HG03439 (cell line): ENCODE measurements around the gene IL16.
"Not testable (repeated sequence)": the region's sequence is repeated elsewhere in the genome, so short reads cannot be mapped to it uniquely, and the experiment has no call there.

ENCODE experiments used
- ATAC-seq: cut with Tn5 transposase; IDR thresholded peaks from one replicate; pipeline ENCODE4 v1.9.1; 2021; ENCODE audit warnings: mild to moderate bottlenecking, moderate library complexity; ENCODE audit not compliant: unreplicated experiment

The IL16 gene

GRCh38 chr15:81196576-81197254 is at the start of gene IL16:
IL16 (plus strand) TSS chr15:81196879; CDS start chr15:81225400, 28,521 bp downstream.
- ATAC-seq, result no peak

GRCh38 chr15:81151389-81151788 is 45.3 kb upstream of the IL16 start:
- ATAC-seq, result no peak

- ATAC-seq, result no peak
Measured at GRCh38 chr15:81152339-81152738, 44.3 kb upstream of the IL16 start.

GRCh38 chr15:81152799-81153198 is 43.9 kb upstream of the IL16 start:
- ATAC-seq, result no peak

GRCh38 chr15:81155375-81156218 is 41.1 kb upstream of the IL16 start:
- ATAC-seq, result no peak

- ATAC-seq, result no peak
Measured at GRCh38 chr15:81156324-81156723, 40.4 kb upstream of the IL16 start.

GRCh38 chr15:81157195-81157938 is 39.3 kb upstream of the IL16 start:
- ATAC-seq, result no peak

- ATAC-seq, result no peak
Measured at GRCh38 chr15:81157939-81158223, 38.8 kb upstream of the IL16 start.

- ATAC-seq, result not testable (repeated sequence)
Measured at GRCh38 chr15:81158561-81158960, 38.1 kb upstream of the IL16 start.

GRCh38 chr15:81160312-81161159 is 36.1 kb upstream of the IL16 start:
- no peak for ATAC-seq

- ATAC-seq, result no peak
Measured at GRCh38 chr15:81161160-81161673, 35.5 kb upstream of the IL16 start.

GRCh38 chr15:81161851-81162250 is 34.8 kb upstream of the IL16 start:
- no peak for ATAC-seq

- no peak for ATAC-seq
Measured at GRCh38 chr15:81163961-81164800, 32.5 kb upstream of the IL16 start.

GRCh38 chr15:81165535-81165934 is 31.1 kb upstream of the IL16 start:
- no peak for ATAC-seq

GRCh38 chr15:81166636-81167305 is 29.9 kb upstream of the IL16 start:
- no peak for ATAC-seq

- ATAC-seq, result no peak
Measured at GRCh38 chr15:81168131-81168526, 28.6 kb upstream of the IL16 start.

- no peak for ATAC-seq
Measured at GRCh38 chr15:81168644-81169043, 28.0 kb upstream of the IL16 start.

GRCh38 chr15:81170511-81170910 is 26.2 kb upstream of the IL16 start:
- no peak for ATAC-seq

GRCh38 chr15:81171286-81171685 is 25.4 kb upstream of the IL16 start:
- ATAC-seq, result no peak
